ENCODE measurements around the gene MIX23.

DNA sequence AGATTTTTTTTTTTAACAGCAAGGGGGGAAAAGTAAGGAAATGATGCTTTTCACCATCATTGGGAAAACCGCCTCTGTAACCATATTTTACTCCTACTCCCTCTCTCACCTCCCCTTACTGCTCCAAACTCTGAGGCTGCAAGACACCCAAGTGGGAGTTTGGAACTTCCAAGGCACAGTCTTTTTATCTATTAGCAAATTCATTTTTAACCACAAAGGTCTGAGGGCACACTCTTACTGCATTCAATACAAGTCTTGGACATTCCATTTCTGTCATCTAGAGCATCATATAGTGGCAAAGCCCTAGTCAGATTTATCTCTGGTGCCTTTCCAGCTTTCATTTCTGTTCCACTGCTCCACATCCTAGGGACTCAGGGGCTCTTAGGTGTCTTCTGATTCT is 14.2 kb upstream of the MIX23 start:
- no peak for TF ChIP-seq CTCF (IDR thresholded peaks at IDR 0.05)
- TF ChIP-seq POLR2A (IDR thresholded peaks at IDR 0.05) = no peak
